ENCODE results near the gene BOLA2. TPM values are rescaled to one million over a fixed set of nuclear protein-coding genes. Genes with fewer than 3 reads are reported as not detected.

Gene BOLA2
- total RNA-seq, 2 experiments from 2014 or later: 9.3 to 12.1 TPM

Other genes starting within 250 kb of the BOLA2 start
- gene NPIPB11, start 47.6 kb downstream of the BOLA2 start, total RNA-seq: 1 to 10 TPM in 1 of 2 experiments, under 1 TPM in 1; 0.78 to 1.6 TPM
- gene SLX1B, start 182 bp upstream of the BOLA2 start, total RNA-seq: 10 to 100 TPM; 67.1 to 67.3 TPM
- 1 to 10 TPM; 1.2 to 1.6 TPM for gene SULT1A4, start 5.6 kb upstream of the BOLA2 start, total RNA-seq
- gene NPIPB12, start 52.1 kb upstream of the BOLA2 start, total RNA-seq: 10 to 100 TPM; 52.7 to 65.7 TPM
- 100 to 1,000 TPM; 122 TPM for gene SPN, start 208.9 kb upstream of the BOLA2 start, total RNA-seq
- gene QPRT, start 224.8 kb upstream of the BOLA2 start, total RNA-seq: 1 to 10 TPM; 5.4 to 5.5 TPM

Data from activated naive CD8-positive, alpha-beta T cell treated with anti-CD3 and anti-CD28 coated beads for 36 hours (primary cell).